Central memory CD4-positive, alpha-beta T cell (primary cell): Measurements from ENCODE around the gene PLXNA4.
A peak's percentile ranks its signal among the peaks of the same experiment; 100 is the strongest.

Source experiments
- DNase-seq: peaks from one replicate; pipeline ENCODE4 v3.0.0; 2022

Gene PLXNA4

DNA sequence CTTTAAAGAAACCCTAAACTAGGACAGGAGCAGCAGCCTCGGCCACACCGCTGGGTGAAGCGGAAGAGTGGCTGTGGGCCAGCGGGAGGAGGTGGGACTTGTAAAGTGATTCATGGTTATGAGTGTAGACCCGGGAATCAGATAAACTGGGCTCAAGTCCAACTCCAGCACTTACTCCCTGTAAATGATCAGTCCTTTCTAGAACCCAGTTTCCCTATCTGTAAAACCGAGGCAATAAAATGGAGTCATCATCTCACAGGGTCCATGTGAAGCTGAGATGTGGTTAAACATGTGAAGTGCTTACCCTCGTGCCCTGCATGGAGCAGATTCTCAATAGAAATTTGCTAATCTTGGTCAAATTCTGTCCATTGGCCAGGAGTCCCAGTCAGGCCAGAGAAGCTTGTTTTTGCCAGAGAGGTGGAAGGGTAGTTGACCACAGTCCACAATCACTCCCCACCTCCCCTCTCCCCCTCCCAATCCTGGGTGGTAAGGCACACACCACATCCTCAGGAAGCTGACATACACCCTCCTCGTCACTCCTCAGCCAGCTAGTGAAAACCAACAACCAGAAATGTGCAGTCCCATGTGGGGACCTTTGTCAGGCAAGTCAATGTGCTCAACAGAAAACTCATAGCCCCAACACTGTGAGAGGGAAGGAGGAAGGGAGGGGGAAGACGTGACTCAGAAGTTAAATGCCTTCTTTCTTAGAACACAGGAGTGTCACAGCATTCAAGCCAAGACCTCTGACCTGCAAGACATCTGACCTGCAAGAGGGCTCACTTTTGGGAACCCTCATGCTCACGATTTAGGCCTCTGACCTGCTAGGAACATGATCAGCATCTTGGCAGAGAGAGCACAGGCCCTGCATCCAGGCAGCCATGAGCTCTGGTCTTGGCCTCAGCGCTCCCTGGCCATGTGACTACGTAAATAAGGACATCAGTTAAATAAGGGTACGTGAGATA, 145.1 kb downstream of the PLXNA4 start:
- peak; percentile 70 for DNase-seq

DNA sequence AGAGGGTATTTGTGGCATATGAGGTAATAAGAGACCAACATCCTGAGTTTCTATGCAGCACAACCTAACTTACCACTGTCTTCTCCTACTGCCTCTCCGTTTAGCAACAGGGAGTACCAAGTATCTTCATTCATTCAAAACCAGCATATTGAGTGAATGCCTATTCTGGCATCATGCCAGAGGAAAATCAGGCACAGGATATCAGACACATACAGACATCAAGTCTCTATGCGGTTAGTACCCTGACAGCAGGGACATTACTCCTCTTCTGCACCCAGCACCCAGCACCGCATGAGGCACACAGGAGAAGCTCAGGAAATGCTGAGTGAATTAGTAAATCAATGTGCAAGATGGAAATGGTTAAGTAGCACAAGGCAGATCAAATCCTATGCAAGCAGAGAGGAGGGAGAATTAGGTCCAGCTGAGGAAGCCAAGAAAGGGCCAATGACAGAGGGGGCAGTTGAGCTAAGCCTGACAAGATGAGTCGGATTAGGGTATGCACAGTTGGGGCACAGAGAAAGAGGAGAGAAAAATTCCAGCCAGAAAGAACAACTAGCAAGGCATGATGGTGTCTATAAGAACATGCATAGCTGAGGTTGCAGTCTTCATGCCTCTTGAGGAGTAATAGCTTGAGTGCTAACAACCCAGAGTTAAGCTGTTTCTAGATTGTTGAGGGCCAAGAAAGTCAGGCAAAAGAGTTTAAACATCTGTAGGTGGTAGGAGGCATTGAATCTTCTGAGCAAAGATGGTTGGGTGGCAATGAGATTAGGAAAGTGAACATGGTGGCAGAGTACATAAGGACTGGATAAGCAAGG, 146.0 kb downstream of the PLXNA4 start:
- DNase-seq: no peak

DNA sequence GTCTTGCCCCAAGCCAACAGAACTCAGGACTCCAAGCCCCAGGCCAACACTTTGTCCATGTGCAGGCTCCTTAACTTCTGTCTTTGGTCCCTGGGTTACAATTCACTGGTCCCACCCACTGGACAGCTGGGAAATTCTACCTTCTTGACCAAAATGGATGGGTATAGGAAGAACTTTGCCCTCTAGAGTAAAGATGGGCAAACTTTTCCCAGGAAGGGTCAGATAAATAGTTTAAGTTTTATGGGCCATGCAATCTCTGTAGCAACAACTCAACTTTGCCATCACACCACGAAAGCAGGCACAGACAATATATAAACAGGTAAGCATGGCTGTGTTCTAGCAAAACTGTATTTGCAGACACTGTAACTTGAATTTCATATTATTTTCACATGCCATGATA, 147.1 kb downstream of the PLXNA4 start:
- no peak for DNase-seq

DNA sequence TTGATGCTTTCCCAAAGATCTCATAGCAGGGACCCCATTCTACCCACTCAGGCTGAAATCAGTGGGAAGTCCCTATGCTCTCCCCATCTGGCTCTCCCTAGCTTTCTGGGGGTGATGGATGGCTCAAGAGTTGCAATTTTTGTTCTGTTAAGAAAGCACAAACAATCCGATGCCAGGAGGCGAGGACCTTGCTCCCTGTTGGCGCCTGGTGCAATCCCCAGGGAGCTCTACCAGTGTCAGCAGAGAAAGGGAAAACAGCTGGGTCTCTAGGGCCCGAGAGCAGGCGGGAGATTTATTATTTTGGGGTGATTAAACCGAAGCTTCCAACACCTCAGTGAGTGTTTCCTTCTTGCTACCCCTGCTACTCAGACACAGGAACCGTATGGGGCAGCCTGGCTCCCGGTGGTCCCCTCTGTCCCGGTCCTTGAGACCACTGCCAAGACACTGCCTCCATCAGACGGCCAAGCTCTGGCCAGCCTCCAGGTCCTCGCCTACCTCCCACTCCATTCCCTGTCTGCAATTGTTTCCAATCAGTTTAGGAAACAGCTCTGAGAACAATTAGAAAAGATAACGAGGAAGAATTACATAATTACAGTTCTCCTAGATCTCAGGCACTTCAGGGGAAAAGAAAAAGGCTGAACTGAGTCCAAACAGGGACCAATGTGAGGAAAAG, 147.9 kb downstream of the PLXNA4 start:
- DNase-seq: no peak

DNA sequence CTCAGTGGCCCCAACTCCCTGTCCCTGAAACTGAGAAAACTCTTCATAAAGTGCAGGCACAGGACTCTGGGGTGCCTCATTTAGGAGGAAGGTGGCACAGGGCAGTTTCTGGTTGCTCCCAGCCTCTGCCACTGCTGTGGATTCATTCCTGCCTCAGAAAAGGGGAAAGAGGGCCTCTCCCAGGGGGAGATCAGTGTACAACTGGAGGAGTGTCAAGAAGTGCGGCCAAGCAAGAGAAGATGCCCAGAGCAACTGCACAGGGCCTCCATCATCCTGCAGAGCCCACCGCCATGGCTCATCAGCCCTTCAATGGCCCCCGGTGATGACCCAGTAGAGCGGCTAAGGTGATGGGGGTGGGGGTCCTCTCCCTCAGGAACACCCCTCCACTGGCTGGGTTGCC, 150.3 kb downstream of the PLXNA4 start:
- DNase-seq: no peak

DNA sequence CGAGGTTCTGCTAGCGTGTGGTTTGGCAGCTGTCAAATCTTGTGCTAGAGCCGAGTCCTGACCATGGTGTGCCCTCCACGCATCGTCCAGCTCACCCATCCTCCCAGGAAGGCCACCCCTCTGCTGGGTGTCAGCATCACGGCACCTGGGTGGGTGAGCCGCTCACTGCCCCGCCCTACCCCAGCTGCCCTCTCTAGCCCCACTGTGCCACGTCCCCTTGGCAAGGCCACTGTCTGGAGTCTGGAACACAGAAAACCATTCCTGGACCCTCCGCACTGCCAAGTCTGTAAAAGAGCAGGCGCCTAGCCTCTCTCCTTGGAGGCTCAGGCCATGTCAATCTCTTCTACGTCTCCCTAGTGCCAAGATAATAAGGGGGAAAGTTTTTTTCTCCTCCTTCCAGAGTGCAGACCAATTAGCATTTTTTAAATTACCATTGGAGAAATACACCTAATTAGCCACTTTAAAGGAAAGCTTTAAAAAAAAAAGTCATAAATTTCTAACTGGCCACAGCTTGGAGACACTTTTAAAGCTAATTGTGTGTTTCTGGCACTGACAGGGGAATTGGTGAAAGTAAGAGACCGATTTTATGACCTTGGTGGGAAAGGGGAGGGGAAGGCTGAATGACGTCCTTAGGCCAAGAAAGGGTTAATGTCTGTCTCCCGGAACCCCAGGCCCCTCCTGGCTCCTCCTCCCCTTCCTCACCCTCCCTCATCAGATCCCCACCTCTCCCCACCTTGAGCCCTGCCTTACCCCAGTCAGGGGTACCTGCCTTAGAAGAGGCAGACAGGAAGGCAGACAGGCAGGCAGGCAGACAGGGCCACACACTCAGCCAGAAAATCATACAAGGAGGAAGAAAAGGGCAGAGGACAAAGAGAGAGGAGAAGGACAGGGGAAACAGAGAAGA, 151.2 kb downstream of the PLXNA4 start:
- DNase-seq: no peak

DNA sequence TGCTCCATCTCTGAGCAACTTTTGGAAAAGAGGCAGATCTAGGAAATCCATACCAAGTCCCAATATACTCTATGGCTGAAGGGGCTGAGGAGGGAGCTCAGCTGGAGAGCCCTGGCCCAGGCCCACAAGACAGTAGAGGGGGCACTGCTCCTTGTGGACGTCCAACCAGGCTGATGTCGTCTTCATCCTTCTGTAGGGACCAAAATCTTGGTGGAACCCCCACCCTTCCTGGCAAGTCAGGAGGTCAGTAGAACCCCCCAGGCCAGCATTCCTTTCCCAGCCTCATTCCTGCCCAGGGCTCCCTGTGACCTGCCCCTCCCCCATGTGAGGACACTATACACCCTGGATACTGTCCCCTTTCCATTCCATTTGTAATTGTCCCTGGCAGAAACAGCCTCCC, 152.0 kb downstream of the PLXNA4 start:
- DNase-seq: no peak

DNA sequence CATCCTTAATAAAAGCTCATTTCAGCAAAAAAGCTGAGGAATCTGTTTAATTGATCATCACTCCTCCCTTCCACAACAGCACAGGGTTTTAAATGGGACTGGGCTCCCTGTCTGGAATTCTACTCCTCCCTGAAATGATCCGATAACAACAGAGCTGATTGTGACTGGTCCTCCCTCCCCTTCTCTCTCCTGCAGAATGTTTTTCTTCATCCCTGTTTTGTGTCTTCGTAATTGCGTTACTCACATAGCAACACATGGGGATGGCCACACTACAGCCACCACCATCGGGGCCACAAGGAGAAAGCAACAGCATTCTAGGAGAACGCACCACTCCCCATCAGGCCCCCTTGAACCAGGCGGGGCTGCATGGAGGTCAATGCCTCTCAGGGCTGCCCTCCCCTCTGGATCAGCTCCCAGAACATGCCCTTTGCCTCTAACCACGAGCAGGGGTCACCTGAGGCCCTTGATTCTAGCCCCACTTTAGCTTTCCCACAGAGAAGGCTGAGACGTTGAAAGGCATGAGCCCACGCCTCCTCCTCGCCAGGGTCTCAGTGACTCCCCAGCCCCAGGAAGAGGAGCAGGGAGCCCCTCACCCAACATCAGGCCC, 152.6 kb downstream of the PLXNA4 start:
- no peak for DNase-seq

DNA sequence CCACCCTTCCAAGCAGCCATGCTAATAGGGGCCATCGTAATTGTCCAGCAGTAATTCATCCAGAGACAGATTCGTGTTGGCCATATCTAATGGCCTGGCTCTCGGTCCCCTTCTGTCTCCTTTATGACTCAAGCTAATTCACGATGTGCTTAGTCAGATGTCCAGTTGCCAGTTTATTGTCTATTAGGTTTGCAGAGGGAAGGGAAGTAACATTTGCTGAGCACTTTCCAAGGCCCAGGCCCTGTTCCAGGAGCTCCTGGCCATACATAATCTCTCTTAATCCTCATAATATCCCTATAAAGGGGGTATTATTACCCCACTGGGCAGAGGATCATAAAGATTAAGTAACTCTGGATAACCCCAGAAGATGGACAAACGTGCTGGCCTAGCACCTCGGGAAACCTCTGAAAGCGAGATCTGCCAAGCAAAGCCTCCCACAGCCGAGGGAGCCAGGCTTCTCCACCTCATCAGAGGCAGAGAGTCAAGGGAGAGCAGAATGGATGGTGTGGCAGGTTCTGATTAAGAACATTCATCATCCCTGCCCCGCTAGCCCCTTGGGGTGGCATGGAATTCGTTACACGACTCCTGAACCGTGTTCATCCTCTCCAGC, 153.7 kb downstream of the PLXNA4 start:
- DNase-seq: no peak

DNA sequence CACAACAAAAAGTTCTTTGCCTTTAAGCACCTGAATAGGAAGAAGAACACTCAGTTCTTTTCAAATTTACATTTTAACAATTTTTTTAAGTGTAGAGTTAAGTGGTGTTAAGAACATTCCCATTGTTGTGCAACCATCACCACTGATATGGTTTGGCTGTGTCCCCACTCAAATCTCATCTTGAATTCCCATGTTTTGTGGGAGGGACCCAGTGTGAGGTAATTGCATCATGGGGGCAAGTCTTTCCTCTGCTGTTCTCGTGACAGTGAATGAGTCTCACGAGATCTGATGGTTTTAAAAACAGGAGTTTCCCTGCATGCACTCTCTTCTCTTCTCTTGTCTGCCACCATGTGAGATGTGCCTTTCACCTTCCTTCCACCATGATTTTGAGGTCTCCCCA, 155.7 kb downstream of the PLXNA4 start:
- no peak for DNase-seq

DNA sequence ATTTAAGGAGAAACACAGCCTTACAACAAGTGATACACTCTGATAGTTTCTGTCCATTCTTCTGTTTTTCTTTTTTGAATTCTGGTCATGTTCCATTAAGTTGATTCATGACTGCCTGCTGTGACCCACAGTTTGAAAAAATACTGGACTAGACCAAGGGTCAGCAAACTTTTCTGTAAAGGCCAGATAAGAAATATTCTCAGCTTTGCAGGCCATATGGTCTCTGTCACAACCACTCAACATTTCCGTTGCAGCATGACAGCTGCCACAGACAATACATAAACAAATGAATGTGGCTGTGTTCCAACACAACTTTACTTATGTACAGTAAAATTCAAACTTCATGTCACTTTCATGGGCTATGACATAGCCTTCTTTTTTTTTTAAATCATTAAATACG, 156.7 kb downstream of the PLXNA4 start:
- no peak for DNase-seq

DNA sequence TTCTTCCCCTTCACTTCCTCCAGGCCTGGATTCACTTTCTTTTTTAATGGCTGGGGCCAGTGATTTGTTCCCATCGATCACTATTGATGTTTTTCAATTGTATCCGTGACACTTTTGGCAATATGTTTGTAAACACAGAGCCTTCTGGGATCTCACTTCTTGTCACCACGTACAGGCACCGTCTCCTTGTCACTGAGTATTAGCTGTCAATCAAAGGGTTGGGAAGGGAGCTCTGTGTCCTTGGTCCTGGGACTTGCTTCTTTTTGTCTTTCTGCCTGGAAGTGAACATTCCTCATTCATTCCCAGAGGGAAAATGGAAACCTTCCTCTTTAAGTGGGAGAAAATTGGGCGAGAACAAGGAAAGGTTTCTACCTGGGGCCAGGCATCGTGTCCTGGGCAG, 157.4 kb downstream of the PLXNA4 start:
- no peak for DNase-seq

DNA sequence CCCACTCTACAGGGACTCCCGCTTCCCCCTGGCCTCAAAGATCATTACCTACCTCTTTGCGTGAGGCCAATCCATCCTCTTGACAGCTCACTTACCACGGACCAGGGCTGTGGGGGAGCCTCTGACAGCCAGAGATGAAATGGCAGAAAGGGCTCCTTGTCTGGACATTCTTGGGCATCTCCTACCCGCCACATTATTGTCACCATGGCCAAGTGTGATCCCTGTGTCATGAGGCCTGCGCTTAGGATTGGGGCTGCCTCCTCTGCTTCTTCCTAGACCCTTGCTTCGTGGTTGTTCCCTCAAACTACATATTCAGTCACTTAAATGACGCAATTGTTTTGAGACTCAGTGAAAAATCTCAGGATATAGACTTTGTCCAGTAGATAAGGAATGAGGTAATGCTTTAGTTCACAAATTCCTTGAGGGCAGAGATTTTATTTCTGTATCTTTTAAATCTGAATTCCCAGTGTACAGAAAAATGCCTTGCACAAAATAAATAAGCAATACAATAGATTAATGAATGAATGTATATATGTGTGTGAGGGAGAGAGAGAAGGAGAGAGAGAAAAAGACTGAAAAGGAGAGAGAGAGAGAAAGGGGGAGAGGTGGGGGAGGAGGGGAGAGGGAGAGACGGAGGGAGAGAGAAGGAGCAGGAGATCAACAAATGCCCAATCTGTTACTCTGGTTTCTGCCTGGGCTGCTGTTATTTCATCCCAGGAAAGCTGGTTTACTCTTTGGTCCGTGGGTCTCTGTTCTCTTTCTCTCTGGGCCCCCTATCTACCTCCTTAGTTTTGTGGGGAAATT, 159.0 kb downstream of the PLXNA4 start:
- no peak for DNase-seq

DNA sequence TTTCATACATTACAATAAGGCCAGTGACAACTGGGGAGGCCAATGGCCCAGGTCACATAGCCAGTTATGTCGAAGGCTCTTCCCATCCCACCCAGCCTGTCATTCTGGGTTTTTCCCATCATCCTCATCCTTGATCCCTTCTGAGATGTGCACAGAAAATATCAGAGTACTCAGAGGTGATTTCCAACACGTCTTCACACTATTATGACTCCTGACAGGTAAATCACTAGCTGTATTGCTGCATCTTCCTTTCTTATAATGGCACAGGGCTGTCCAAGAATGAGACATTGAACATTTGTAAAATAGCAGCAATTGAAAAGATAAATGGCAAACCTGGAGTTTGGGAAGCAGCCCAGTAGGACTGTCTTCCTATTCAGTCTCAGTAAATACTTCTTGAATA, 159.9 kb downstream of the PLXNA4 start:
- DNase-seq: no peak

DNA sequence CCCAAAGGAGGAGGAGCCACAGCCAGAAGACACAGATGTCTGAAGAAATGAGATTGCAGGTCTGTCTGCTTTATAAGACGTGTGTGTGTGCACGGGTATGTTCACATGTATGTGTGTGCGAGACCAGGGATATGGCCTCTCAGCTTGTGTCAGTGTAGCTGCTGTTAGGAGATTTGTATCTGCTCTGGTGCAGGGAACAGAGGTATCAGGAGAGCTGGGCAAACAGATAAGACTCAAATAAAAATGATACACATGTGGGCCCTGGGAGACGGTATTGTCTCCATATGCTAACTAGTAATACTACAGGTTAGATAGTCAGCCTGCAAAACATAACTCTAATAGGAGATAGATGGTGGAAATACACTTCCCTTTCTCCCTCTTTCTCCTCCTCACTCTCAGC, 161.0 kb downstream of the PLXNA4 start:
- DNase-seq: no peak

DNA sequence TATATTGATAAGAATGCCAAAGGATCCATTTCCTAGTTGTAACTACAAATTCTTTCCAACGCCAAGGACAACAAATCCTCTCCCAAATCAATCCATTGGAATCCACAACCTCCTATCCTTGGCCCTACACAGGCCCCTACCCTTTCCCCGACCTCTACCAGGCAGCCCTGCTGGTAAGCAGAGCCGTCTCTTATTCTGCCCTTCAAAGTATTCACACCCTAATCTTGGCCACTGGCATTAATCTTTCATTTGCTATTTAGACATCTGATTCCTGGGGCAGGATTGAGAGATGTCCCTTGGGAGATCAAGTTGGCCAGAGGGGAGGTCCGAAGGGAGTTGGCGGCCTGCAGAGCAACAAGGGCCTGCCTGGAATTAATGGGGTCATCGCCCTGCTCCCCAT, 161.4 kb downstream of the PLXNA4 start:
- DNase-seq: no peak

DNA sequence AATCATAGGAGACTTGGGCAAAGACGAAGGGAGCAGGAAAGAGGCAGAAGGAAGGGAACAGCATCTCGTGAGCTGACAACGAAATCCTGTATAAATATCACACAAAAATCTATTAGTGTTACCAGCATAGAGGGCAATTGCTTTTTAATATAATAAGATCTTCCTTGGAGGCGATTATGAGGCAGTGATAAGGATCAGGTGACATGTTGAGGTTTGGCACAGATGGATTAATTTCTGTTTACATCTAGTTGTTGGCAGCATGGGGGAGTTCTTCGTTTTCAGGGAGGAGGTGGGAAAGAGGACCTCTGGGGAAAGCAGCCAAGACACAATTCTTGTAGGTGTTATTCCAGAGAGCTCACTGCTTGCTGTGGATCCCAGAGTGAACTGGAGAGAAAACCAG, 163.8 kb downstream of the PLXNA4 start:
- no peak for DNase-seq

DNA sequence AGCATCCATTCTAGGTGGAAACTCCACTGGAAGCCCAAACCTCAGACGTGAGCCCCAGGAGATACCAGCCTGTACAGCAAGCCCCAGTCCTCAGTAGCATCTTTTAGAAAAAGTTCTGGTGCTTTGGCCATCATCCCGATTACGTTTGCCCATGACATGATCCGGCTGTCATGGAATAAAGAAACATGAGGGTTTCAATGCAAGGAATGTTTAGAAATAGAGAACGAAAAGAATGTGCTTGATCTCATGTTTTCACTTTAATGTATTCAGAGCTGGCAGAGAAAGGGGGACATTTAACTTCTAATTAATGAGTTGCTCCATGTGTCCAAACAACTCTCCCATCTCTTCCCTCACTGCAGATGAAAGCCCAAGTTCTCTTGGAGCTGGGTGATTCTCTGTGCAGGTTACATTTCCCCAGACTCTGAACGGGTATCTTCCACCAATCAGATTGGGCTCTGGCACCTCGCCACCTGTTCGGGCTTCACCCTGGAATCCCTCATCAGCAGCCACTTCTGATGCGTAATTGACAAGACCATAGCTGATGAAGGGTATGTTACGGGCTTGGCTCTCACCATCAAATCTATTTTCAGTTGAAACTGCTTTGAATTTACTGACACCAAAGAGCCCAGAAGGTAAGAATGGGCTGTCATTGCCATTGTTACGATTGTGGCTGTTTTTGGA, 165.3 kb downstream of the PLXNA4 start:
- no peak for DNase-seq

DNA sequence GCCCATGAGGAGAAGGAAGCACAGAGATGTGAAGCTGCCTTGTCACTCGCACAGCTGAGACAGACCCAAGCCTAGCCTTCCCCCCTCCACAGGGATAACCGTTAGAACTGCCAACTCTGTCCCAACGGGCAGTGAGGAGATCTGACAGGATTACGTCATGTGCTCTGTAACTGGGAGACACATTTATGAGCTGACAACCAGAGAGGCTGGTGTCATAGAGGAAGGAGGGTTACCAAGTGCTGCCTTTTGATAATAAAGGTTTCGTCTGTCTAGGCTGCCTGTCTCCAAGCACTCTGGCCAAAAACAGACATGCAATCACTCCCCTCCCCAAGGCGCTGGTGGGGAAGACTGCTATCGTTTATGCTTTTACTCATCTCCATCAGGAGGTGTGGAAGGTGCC, 165.9 kb downstream of the PLXNA4 start:
- DNase-seq: no peak

DNA sequence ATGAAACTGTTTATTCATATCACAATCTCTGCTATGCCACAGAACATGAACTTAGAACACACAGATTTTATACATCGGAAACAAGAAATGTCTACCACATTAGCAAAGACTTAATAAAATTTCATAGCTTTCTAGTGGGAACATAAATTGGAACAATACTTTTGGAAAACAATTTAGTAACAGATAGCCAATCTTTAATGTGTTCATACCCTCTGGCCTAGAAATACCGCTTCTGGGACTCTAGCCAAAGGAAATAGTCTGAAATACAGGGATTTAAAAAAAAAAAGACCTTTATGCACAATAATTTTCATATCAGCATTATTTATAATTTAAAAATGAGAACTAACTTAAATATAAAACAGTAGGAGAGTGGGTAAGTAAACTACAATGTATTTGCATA, 168.5 kb downstream of the PLXNA4 start:
- DNase-seq: no peak
